Liver (tissue), 9 donors: ENCODE data around the gene KRTAP5-6. TPM values are rescaled to one million over a fixed set of nuclear protein-coding genes. Genes with fewer than 3 reads are reported as not detected.

Experiments used
- DNase-seq: peaks from one replicate; pipeline ENCODE4 v3.0.0-alpha.2; 2017; ENCODE audit warnings: low spot score
- H3K27ac ChIP-seq, 2 donors: one replicate each; pipeline ENCODE4 v1.7.0; 2013; ENCODE audit warnings: inconsistent platforms in 2 of 2, low read length in 2 of 2, control low read depth in 1 of 2, low read depth in 1 of 2, mild to moderate bottlenecking in 1 of 2
- H3K27me3 ChIP-seq, 4 donors: one replicate each; pipeline versions ENCODE4 v1.6.1 to v1.7.0; 2013; ENCODE audit warnings: low read length in 3 of 4, inconsistent platforms in 1 of 4, mild to moderate bottlenecking in 1 of 4, moderate library complexity in 1 of 4; ENCODE audit not compliant: control insufficient read depth in 4 of 4, insufficient read depth in 4 of 4
- H3K36me3 ChIP-seq, 4 donors: one replicate each; pipeline versions ENCODE4 v1.6.1 to v1.7.0; 2013; ENCODE audit warnings: low read length in 3 of 4, mild to moderate bottlenecking in 3 of 4, low read depth in 1 of 4, moderate library complexity in 1 of 4; ENCODE audit not compliant: control insufficient read depth in 4 of 4, insufficient read depth in 3 of 4
- H3K4me1 ChIP-seq, 4 donors: one replicate each; pipeline versions ENCODE4 v1.6.1 to v1.7.0; 2013; ENCODE audit warnings: low read length in 3 of 4, mild to moderate bottlenecking in 3 of 4, moderate library complexity in 1 of 4; ENCODE audit not compliant: control insufficient read depth in 4 of 4, insufficient read depth in 4 of 4
- H3K4me3 ChIP-seq, 3 donors: one replicate each; pipeline versions ENCODE4 v1.6.1 to v1.7.0; 2013; ENCODE audit warnings: low read length in 3 of 3, control low read depth in 1 of 3, low read depth in 1 of 3, mild to moderate bottlenecking in 1 of 3
- H3K9ac ChIP-seq, 2 donors: one replicate each; pipeline ENCODE4 v1.7.0; 2013; ENCODE audit warnings: low read length in 2 of 2, mild to moderate bottlenecking in 2 of 2, moderate library complexity in 2 of 2, control low read depth in 1 of 2, low read depth in 1 of 2
- H3K9me3 ChIP-seq, 4 donors: one replicate each; pipeline versions ENCODE4 v1.6.1 to v1.7.0; 2013; ENCODE audit warnings: low read length in 3 of 4; ENCODE audit not compliant: control insufficient read depth in 4 of 4
- EGR1 ChIP-seq, 2 donors: IDR thresholded peaks; 2 replicates each; pipeline ENCODE4 v1.6.1; 2016 to 2018; ENCODE audit warnings: antibody characterized with exemption in 2 of 2, low read depth in 2 of 2
- FOXA1 ChIP-seq: IDR thresholded peaks from 2 replicates; pipeline ENCODE4 v1.6.1; 2016; ENCODE audit warnings: antibody characterized with exemption
- FOXA2 ChIP-seq: IDR thresholded peaks from 2 replicates; pipeline ENCODE4 v1.6.1; 2016; ENCODE audit warnings: antibody characterized with exemption
- GABPA ChIP-seq, 2 donors: IDR thresholded peaks in 1 of 2; conservative IDR thresholded peaks in 1 of 2; 2 replicates each; pipeline ENCODE4 v1.6.1; 2016; ENCODE audit warnings: antibody characterized with exemption in 2 of 2, mild to moderate bottlenecking in 1 of 2, moderate library complexity in 1 of 2
- HNF4A ChIP-seq, 2 donors: conservative IDR thresholded peaks; 2 replicates each; pipeline ENCODE4 v1.6.1; 2016; ENCODE audit warnings: antibody characterized with exemption in 2 of 2, mild to moderate bottlenecking in 2 of 2
- HNF4G ChIP-seq: IDR thresholded peaks from 2 replicates; pipeline ENCODE4 v1.6.1; 2016; ENCODE audit warnings: antibody characterized with exemption
- JUND ChIP-seq, 2 donors: IDR thresholded peaks; 2 replicates each; pipeline ENCODE4 v1.6.1; 2016; ENCODE audit warnings: antibody characterized with exemption in 2 of 2
- NR2F2 ChIP-seq: IDR thresholded peaks from 2 replicates; pipeline ENCODE4 v1.6.1; 2016; ENCODE audit warnings: antibody characterized with exemption
- RAD21 ChIP-seq, 2 donors: IDR thresholded peaks; 2 replicates each; pipeline ENCODE4 v1.6.1; 2016; ENCODE audit warnings: antibody characterized with exemption in 2 of 2, mild to moderate bottlenecking in 2 of 2
- SP1 ChIP-seq: IDR thresholded peaks from 2 replicates; pipeline ENCODE4 v1.6.1; 2018; ENCODE audit warnings: antibody characterized with exemption, mild to moderate bottlenecking
- YY1 ChIP-seq: IDR thresholded peaks from 2 replicates; pipeline ENCODE4 v1.6.1; 2016; ENCODE audit warnings: antibody characterized with exemption, mild to moderate bottlenecking
- WGBS: extraction: QIAGEN DNeasy Blood & Tissue Kit; methylation state at CpG from one replicate; pipeline ENCODE4 v1.1.7; 2013; 5-methylcytosine and 5-hydroxymethylcytosine counted together
- polyA plus RNA-seq, 2 donors: library from polyadenylated mRNA; stranded (reverse) in 1 of 2; unstranded in 1 of 2; fragments of 200-250 nt in 1 of 2; fragments of >200 nt in 1 of 2; fragmentation: Nextera tagmentation in 1 of 2; extraction: Ambion mirVana in 1 of 2; gene quantifications; one replicate each; pipeline versions ENCODE4 v1.2.1 to v1.2.3, GENCODE V29; 2013 to 2015
- total RNA-seq, 2 donors: library from RNA; depleted of rRNA; stranded (reverse); fragments of >200 nt; gene quantifications; one replicate each; pipeline ENCODE4 v1.2.3, GENCODE V29; 2014
- TF ChIP-seq, protein P1 (sequence below): IDR thresholded peaks from 2 replicates; pipeline ENCODE4 v1.6.1; 2016; ENCODE audit warnings: antibody characterized with exemption
- TF ChIP-seq, protein P2 (sequence below): IDR thresholded peaks from 2 replicates; pipeline ENCODE4 v1.6.1; 2016; ENCODE audit warnings: antibody characterized with exemption
- TF ChIP-seq, protein P3 (sequence below): IDR thresholded peaks from 2 replicates; pipeline ENCODE4 v1.6.1; 2016; ENCODE audit warnings: antibody characterized with exemption, mild to moderate bottlenecking
- donor health status: healthy.
- donor health status: healthy.
- donor health status: healthy.
- donor health status: healthy.
- donor health status: healthy.

Gene KRTAP5-6
- total and polyA plus RNA-seq, 4 donors, result 0.84 to 1.2 TPM; not detected in 2

DNA sequence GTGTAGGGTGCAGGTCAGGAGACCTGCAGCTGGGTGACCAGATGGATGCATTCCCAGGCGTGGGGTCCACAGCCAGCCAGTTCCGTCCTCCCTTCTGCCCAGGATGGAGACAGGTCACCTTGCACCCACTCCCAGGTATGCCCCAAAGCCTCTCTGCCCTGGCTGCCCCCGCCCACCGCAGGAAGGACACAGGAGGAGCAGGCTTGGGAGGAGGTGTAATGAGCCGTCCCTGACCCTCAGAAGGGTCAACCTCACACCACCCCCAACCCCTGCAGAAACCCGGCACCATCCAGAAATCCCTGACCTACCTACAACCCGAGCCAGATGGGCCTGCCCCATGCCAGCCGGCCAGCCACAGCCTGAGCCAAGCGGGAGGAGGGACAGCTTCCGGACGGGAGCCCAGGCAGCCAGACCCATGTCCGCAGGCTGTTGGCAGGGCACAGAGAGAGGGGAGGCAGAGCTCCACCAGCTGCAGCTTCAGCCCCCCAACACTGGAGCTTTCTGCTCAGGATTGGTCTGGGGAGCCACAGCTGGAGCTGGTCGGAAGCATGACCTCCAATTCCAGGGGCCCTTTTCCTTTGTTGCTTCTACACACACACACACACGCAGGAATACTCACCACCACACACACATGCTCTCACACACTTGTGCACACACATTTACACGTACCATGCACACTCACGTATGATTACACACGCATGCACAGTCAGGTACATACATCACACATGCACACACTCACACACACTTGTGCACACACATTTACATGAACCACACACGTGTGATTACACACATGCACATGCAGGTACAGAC is 48.1 kb downstream of the KRTAP5-6 start (continued):
- TF ChIP-seq, protein P1, sequence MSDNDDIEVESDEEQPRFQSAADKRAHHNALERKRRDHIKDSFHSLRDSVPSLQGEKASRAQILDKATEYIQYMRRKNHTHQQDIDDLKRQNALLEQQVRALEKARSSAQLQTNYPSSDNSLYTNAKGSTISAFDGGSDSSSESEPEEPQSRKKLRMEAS, result no peak

DNA sequence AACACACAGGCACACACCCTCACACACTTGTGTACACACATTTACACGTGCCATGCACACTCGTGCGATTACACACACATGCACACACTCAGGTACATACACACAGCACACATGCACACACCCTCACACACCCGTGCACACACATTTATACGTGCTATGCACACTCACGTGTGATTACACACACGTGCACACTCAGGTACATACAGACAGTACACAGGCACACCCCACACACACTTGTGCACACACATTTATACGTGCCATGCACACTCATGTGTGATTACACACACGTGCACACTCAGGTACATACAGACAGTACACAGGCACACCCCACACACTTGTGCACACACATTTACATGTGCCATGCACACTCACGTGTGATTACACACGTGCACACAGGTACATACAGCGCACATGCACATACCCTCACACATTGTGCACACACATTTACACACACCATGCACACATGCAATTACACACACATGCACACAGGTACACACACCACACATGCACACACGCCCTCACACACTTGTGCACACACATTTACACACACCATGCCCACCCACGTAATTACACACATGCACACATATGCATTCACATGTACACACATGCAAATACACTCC is 48.8 kb downstream of the KRTAP5-6 start:
- Histone ChIP-seq H3K9me3 (no peaks in the 10 kb centered on the region), H3K9ac (no peak overlapping the region), H3K27ac (no peak overlapping the region), H3K27me3 (peaks cover 0 to 2% (median 0%) of the 10 kb centered on the region in 4 donors), H3K36me3 (no peaks in the 10 kb centered on the region), H3K4me1 (peaks cover 0 to 27% (median 9%) of the 10 kb centered on the region in 4 donors), H3K4me3 (no peak overlapping the region)
- DNase-seq, result no peak
- TF ChIP-seq HNF4G (no peak), RAD21 (IDR thresholded peaks at IDR 0.05) (no peak), EGR1 (IDR thresholded peaks at IDR 0.05; ENCODE audit: low read depth in 2 of 2) (no peak), FOXA2 (no peak), YY1 (no peak), FOXA1 (no peak), SP1 (no peak), NR2F2 (no peak), GABPA (IDR thresholded peaks at IDR 0.05 in 1 of 2, conservative IDR thresholded peaks at IDR 0.05 in 1 of 2) (no peak), JUND (IDR thresholded peaks at IDR 0.05) (no peak), HNF4A (conservative IDR thresholded peaks at IDR 0.05) (no peak)
- TF ChIP-seq, protein P2, sequence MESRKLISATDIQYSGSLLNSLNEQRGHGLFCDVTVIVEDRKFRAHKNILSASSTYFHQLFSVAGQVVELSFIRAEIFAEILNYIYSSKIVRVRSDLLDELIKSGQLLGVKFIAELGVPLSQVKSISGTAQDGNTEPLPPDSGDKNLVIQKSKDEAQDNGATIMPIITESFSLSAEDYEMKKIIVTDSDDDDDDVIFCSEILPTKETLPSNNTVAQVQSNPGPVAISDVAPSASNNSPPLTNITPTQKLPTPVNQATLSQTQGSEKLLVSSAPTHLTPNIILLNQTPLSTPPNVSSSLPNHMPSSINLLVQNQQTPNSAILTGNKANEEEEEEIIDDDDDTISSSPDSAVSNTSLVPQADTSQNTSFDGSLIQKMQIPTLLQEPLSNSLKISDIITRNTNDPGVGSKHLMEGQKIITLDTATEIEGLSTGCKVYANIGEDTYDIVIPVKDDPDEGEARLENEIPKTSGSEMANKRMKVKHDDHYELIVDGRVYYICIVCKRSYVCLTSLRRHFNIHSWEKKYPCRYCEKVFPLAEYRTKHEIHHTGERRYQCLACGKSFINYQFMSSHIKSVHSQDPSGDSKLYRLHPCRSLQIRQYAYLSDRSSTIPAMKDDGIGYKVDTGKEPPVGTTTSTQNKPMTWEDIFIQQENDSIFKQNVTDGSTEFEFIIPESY, result no peak
- TF ChIP-seq, protein P1, result no peak
- TF ChIP-seq, protein P3, sequence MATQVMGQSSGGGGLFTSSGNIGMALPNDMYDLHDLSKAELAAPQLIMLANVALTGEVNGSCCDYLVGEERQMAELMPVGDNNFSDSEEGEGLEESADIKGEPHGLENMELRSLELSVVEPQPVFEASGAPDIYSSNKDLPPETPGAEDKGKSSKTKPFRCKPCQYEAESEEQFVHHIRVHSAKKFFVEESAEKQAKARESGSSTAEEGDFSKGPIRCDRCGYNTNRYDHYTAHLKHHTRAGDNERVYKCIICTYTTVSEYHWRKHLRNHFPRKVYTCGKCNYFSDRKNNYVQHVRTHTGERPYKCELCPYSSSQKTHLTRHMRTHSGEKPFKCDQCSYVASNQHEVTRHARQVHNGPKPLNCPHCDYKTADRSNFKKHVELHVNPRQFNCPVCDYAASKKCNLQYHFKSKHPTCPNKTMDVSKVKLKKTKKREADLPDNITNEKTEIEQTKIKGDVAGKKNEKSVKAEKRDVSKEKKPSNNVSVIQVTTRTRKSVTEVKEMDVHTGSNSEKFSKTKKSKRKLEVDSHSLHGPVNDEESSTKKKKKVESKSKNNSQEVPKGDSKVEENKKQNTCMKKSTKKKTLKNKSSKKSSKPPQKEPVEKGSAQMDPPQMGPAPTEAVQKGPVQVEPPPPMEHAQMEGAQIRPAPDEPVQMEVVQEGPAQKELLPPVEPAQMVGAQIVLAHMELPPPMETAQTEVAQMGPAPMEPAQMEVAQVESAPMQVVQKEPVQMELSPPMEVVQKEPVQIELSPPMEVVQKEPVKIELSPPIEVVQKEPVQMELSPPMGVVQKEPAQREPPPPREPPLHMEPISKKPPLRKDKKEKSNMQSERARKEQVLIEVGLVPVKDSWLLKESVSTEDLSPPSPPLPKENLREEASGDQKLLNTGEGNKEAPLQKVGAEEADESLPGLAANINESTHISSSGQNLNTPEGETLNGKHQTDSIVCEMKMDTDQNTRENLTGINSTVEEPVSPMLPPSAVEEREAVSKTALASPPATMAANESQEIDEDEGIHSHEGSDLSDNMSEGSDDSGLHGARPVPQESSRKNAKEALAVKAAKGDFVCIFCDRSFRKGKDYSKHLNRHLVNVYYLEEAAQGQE, result no peak
- WGBS, result 84% methylated on average over 14 of the region's 14 CpGs
